ENCODE measurements around the gene DNASE2B.

The DNASE2B gene

DNA sequence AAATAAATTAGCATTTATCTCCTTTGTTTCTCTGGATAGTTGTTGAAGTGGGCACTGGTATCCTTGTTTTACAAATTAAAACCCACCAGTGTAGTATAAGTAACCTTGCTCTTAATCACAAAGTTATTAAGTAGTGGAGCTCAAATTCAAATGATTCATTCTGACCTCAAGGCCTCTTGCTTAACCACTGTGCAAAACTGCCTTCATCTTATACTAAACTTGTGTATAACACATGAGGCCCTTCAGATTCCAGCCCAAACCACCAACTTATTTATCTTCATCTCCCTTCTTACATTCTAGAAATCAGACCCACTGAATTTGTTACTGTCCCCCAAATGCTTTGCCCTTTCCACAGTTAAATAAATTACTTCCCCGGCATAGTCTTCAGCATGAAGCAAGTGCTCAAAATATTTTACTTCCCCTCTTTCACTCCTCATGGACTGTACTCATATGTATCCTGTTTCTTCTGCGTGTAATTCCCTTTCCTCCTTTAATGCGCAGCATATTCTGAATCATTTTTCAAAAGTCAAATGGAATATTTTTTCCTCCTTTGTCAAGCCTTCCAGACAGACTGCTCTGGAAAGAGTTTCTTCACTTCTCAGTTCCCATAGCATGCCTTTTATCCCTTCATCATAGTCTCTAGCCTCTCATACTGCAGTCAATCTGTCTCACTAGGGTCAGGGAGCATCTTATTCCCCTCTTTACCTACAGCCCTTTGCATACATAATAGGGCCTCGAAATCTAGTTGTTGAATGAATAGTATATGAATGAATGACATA lies 19.0 kb upstream of the DNASE2B start:
- in situ Hi-C loops (cut with HindIII; ENCODE audit: low sequenced_read_pairs) = no loop called here
- DNase-seq (ENCODE audit: low read depth, low spot score) = peak; percentile 79
- TF ChIP-seq, protein P1, sequence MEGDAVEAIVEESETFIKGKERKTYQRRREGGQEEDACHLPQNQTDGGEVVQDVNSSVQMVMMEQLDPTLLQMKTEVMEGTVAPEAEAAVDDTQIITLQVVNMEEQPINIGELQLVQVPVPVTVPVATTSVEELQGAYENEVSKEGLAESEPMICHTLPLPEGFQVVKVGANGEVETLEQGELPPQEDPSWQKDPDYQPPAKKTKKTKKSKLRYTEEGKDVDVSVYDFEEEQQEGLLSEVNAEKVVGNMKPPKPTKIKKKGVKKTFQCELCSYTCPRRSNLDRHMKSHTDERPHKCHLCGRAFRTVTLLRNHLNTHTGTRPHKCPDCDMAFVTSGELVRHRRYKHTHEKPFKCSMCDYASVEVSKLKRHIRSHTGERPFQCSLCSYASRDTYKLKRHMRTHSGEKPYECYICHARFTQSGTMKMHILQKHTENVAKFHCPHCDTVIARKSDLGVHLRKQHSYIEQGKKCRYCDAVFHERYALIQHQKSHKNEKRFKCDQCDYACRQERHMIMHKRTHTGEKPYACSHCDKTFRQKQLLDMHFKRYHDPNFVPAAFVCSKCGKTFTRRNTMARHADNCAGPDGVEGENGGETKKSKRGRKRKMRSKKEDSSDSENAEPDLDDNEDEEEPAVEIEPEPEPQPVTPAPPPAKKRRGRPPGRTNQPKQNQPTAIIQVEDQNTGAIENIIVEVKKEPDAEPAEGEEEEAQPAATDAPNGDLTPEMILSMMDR (IDR thresholded peaks at IDR 0.05; ENCODE audit: low read depth, low read length) = no peak
- H3K4me3 ChIP-seq (ENCODE audit: low read depth, low read length) = no peak overlapping the region

DNA sequence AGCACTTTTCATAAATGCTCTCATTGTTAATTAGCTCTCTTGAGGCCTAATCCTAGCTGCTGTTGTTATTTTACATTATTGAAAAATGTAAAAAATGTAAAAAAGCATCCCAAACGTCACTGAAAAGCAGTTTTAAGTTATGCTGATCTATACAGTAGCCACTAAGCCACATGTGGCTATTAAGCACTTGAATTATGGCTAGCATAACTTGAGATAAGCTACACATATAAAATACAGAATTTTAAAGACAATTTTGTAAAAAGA lies 18.4 kb upstream of the DNASE2B start:
- in situ Hi-C loops (cut with HindIII; ENCODE audit: low sequenced_read_pairs) = no loop called here
- TF ChIP-seq, protein P1 (IDR thresholded peaks at IDR 0.05; ENCODE audit: low read depth, low read length) = no peak
- no peak for DNase-seq (ENCODE audit: low read depth, low spot score)
- no peak overlapping the region for H3K4me3 ChIP-seq (ENCODE audit: low read depth, low read length)

DNA sequence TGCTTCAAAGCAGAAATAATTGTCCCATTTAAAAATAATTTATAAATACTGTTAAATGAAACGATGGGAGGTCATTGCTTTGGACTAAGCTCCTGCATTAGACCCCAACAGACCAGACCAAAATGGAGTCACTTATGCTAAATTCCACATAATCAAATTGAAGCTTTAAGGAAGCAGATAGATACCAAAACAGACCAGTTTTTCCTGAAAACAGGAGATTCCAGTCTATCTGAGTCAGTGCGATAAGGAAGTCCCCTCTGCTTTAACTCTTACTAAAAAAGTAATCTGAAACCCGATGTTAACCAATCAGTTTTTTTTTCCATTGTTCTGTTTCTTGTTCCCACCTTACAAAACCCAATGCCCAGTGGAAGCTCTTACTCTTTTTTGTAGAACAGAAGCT lies 16.2 kb upstream of the DNASE2B start:
- no peak overlapping the region for H3K4me3 ChIP-seq (ENCODE audit: low read depth, low read length)
- TF ChIP-seq, protein P1 (IDR thresholded peaks at IDR 0.05; ENCODE audit: low read depth, low read length) = no peak
- no peak for DNase-seq (ENCODE audit: low read depth, low spot score)
- in situ Hi-C loops (cut with HindIII; ENCODE audit: low sequenced_read_pairs) = no loop called here

DNA sequence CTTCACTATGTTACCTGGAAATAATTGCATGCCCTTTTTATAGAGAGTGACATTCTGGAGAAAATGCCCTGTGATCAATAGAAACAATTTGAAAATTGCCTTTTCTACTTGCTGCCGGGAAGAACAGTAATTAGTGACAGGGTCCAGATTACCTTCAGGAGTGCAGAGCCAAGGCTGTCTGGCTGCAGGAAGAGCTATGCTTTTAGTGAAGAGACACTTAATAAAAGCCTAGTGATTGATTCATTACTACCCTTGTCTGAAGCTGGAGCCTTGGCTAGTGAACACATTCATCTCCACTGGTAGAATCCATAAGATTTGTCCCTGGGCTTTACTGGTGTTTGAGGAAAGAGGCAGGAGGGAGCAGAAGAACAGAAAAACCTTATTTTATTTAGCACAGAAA lies 12.9 kb upstream of the DNASE2B start:
- in situ Hi-C loops (cut with HindIII; ENCODE audit: low sequenced_read_pairs) = no loop called here
- TF ChIP-seq, protein P1 (IDR thresholded peaks at IDR 0.05; ENCODE audit: low read depth, low read length) = no peak
- H3K4me3 ChIP-seq (ENCODE audit: low read depth, low read length) = no peak overlapping the region
- no peak for DNase-seq (ENCODE audit: low read depth, low spot score)

DNA sequence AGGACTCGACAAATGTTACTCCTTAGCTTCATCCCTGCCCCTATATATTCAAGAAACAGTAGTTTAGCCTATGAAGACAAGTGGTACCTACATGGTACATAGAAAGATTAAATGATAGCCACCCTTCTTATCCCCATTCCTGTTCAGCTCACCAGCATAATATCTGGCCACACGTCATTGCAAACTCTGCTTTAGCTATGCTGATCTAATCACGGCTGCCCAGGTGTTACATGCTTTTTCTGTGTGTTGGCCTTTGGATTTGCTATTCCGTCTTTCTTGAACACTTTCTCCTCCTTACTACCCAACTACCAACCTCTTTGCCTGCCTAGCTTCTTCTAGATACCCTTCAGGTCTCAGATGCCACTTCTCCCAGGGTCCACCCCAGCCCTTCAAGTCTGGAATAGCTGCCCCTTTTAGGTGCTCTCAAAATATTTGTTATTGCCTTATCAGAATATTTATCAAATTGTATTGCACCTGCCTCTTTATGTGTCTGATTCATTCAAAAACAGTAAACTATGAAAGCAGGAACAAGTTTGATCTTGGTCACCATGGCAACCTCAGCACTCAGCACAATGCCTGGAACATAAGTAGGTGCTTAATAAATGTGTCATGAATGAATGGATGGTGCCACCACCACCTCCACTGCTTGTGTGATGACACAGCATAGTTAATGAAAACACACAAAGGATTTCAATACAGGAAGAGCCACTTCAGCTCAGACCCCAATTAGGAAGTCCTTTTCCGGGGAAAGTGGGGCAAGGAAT lies 11.4 kb upstream of the DNASE2B start:
- DNase-seq (ENCODE audit: low read depth, low spot score) = no peak
- in situ Hi-C loops (cut with HindIII; ENCODE audit: low sequenced_read_pairs) = no loop called here
- no peak overlapping the region for H3K4me3 ChIP-seq (ENCODE audit: low read depth, low read length)
- TF ChIP-seq, protein P1 (IDR thresholded peaks at IDR 0.05; ENCODE audit: low read depth, low read length) = no peak

DNA sequence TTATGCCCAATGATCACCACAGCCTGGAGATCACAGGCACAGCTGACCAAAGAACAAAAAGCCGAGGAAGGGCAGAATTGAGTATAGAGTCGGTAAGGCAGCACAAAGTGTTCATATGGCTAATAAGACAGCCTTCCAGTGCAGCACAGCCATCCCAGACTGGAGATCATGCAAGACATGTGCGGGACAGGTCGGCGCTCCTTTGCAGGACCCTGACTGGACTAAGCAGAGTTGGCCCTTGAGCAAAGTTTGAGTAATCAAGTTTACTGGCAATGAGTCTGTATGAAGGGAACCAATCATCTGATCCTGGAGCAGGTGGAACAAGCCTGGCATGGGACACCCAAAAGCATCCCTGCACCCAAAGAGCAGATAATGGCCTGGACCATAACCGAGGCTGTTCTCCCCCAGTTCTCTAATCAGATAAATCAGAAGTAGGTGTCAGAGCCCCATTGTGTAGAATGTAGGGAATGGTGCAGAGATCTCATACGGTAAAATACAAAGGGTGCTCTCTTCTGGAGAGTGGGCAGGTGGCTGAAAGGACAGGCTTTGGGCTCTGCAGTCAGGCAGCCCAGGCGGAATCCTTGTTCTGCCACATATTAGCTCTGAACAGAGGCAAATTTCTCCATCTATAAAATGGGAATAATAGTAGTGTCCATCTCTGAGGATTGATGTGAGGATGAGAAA lies 10.7 kb upstream of the DNASE2B start:
- H3K4me3 ChIP-seq (ENCODE audit: low read depth, low read length) = no peak overlapping the region
- in situ Hi-C loops (cut with HindIII; ENCODE audit: low sequenced_read_pairs) = no loop called here

More for the DNA sequence above, 10.7 kb upstream of the DNASE2B start:
- DNase-seq (ENCODE audit: low read depth, low spot score) = no peak
- TF ChIP-seq, protein P1 (IDR thresholded peaks at IDR 0.05; ENCODE audit: low read depth, low read length) = peak; percentile 36

All from astrocyte of the spinal cord (primary cell).